Activated naive CD4-positive, alpha-beta T cell treated with anti-CD3 and anti-CD28 coated beads, Interleukin-2, amount 50 U/mL, for 16 hours (primary cell): ENCODE results near the gene ST6GAL1.
"Not testable (repeated sequence)": the region's sequence is repeated elsewhere in the genome, so short reads cannot be mapped to it uniquely, and the experiment has no call there.

ENCODE experiments used
- DNase-seq: peaks from one replicate; pipeline ENCODE4 v3.0.0-alpha.2; 2020

Gene ST6GAL1

DNA sequence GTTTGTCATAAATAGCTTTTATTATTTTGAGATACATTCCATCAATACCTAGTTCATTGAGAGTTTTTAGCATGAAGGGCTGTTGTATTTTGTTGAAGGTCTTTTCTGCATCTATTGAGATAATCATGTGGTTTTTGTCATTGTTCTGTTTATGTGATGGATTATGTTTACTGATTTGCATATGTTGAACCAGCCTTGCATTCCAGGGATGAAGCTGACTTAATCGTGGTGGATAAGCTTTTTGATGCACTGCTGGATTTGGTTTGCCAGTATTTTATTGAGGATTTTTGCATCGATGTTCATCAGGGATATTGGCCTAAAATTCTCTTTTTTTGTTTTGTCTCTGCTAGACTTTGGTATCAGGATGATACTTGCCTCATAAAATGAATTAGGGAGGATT is 124.1 kb downstream of the ST6GAL1 start:
- not testable (repeated sequence) for DNase-seq

DNA sequence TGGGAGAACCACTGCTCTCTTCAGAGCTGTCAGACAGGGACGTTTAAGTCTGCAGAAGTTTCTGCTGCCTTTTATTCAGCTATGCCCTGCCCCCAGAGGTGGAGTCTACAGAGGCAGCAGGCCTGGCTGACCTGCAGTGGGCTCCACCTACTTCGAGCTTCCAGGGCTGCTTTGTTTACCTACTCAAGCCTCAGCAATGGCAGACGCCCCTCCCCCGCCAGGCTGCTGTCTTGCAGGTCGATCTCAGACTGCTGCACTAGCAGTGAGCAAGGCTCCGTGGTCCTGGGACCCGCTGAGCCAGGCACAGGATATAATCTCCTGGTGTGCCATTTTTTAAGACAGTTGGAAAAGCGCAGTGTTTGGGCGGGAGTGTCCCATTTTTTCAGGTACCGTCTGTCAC is 127.5 kb downstream of the ST6GAL1 start:
- not testable (repeated sequence) for DNase-seq

GRCh38 chr3:187061748-187062147 is 131.4 kb downstream of the ST6GAL1 start:
- DNase-seq: no peak

DNA sequence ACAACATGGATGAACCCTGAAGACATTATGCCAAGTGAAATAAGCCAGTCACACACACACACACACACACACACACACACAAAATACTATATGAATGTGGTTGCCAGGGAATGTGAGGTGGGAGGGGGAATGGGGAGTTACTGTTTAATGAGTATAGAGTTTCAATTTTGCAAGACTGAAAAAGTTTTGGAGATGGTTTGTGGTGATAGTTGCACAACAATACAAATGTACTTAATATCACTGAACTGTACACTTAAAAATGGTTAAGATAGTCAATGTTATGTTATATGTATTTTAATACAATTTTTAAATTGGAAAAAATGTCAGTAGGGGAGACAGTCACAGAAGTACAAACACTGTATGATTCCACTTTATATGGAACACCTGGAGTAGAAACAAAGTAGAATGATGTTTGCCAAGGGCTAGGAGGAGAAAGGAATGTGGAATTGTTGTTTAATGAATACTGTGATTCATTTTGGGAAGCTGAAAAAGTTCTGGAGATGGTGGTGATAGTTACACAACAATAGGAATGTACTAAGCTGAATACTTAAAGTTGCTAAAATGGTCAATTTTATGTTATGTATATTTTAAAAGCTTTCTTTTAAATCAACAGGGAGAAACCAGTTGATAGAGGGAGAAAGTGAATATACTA is 132.3 kb downstream of the ST6GAL1 start:
- DNase-seq: no peak

- no peak for DNase-seq
Measured at GRCh38 chr3:187063286-187064121, 133.2 kb downstream of the ST6GAL1 start.

DNA sequence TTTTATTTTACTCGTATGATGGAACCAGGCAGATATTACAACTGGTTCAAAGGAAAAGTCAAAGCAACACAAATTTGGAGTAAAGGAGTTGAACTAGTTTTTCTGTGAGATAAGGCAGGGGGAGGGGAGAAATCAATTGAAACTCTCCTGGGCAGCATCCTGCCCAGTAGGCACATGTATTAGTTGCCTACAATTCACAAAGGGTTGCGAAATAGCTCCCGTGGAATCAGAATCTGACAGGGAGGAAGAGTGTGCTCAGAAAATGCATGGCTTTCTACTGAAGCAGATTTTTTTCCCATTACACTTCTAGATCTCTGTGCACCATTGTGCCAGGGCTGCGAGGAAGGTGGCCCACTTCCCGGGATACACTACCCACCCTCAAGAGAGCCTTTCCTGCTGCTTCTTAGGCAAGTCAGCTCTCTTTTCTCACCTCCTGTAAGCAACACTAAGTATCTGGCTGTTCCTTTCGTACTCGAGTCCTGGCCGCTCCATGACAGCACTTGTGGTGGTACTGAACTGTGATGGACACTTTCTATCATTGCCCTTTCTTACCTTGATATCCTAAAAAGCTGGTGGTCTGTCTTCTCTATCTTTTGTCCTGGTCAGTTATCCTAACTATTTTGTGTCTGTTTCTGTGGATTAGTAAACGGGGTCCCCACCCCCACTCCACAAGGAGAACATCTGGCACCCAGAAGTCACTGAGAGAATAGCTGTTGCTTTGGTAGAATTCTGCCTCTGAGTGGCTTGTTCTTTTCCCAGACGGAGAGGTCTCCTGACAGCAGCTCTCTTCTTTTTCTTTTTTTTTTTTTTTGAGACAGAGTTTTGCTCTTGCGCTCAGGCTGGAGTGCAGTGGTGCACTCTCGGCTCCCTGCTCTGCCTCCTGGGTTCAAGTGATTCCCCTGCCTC is 134.1 kb downstream of the ST6GAL1 start:
- no peak for DNase-seq

- peak; percentile 50 for DNase-seq
Measured at GRCh38 chr3:187066228-187066995, 136.1 kb downstream of the ST6GAL1 start.

DNA sequence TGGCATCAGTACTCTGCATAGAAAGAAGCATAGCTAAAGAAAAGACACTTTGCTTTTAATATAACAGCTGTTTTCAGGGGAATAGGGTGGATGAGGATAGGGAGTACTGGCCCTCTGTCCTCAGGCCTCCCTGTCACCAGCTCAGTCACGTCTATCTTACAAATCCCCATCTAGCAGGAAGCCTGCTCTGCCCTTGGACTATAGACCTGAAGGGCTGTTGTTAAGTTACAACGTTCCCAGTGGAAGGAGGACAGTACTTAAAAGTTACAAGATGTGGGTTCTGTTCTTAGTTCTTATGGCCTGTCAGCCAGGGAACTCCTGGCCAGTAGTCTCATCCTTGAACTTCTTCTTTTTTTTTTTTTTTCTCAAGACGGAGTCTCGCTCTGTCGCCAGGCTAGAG is 138.5 kb downstream of the ST6GAL1 start:
- no peak for DNase-seq

DNA sequence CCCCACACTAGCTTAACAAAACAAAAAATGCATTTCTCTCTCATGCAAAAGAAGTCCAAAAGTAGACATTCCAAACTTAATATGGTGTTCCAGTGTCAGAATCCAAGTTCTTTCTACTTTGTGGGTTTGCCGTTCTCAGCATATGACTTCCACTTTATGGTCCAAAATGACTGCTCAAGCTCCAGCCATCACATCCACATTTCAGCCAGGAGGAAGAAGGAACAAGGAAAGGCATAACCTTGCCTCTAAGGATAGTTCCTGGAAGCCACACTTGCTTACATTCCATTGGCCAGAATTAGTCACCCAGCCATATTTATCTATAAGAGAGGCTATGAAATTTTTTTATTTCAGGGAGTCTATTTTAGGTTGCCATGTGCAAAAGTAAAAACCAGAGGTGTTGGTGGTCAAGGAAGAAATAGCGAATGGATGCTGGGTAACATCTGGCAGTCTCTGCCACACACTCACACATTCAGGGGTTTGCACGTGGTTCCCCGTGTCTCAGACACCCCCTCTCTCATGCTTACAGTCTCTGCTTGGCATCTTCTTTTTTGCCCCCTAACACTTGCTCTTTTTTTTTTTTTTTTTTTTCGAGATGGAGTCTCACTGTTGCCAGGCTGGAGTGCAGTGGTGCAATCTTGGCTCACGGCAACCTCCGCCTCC is 139.7 kb downstream of the ST6GAL1 start:
- DNase-seq: no peak

DNA sequence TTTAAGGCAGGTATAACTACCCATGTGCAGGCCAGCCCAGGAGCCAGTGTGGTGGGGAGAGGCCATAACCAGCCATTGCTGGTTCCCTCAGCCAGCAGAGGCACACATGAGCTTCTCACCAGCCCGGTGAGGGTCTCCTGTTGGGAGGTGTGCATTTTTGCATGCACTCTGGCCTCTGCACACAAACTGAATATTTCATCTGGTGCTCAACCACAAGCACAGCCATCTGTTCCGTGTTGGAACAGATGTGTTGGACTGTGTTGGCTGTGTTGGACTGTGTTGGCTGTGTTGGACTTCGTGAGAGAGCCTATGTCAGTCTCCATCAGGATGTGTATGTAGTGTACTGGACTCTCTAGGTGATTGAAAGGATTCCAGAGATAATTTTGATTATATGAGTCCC is 141.8 kb downstream of the ST6GAL1 start:
- DNase-seq: no peak

DNA sequence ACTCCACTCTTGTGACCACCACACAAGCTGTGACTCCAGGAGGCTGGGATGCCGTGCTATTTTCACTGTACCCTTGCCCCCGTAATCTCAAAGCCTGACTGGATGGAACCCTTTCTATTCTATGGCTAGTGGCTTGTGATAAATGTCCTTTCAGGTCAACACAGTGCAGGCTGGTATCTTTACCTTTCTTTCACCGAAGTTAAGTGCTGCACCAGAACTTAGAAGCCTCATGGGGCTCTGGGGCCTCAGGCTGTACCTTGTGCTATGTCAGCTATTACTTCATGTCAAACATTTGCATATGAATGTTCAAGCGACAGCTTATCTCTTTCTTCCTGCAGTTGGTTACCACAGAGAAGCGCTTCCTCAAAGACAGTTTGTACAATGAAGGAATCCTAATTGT is 142.2 kb downstream of the ST6GAL1 start:
- DNase-seq: no peak

GRCh38 chr3:187073581-187074098 is 143.3 kb downstream of the ST6GAL1 start:
- no peak for DNase-seq

DNA sequence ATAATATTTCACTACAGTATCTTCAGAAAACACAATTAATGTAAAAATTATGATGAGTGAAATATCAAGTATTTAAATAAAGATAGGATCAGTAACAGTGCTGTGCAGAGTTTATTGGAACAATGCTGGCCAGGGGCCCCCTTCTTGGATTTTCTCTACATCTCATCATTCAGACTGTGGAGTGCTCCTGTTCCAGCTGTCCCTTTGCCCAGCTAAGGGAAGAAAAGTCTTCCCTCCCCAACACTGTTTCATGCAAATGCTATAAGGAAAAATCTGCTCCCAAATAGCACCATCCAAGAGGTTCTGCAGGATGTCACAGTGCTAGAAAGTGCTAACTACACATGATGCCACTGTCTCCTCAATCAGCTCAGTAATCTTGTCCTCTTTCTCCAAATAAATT is 144.5 kb downstream of the ST6GAL1 start:
- no peak for DNase-seq

DNA sequence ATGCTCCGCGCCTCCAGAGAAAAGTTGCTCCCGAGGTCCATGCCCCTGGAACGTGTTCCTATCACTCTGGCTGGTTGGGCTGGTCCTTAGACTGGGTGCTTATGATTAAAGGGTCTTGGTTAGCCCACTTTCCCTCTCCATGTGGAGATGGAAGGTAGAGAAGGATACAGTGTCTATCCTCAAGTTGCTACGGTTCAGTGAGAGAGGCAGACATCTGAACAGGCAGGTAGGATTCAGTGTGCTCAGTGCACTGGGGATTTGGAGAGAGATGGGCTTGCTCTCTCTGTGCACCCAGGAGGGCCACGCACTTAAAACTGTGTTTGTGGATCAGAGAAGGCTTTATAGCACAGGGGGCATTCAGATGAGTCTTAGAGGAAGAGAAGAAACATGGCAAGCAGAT is 146.0 kb downstream of the ST6GAL1 start:
- DNase-seq: no peak

DNA sequence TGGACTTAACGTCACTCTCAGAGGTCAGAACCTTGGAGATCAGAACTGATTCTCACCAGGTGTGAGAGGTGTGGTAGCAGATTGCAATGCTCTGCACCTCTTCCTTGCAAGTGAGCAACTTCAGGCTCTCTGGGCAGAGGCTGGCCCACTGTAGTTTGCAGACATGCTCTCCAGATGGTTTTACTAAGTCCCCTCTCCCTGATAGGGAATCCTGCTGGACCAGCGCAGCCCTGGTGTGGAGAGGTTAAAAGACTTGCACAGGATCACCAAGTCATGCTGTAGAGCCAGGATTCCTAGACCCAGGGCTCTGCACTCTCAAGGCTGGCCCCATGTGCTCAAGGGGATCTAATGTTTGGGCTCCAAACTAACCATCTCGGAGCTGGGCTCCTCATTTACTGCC is 146.8 kb downstream of the ST6GAL1 start:
- no peak for DNase-seq

DNA sequence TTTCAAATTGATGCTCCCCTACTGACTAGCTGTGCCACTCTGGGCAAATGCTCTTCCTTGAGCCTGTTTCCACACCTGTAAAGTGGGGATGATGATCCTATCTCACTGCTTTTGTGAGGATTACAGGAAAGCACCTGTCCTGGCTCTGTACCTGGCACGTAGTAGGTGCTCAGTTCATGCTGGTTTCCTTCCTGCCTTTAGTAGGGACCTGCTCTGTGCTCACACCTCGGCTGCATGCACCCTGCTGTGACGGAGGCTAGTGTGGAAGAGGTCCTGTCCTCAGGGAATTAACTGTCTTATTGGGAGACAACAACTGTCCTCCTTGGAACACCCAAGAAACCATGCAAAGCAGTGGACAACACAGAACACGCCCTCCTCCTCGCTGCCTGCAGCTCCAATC is 147.2 kb downstream of the ST6GAL1 start:
- no peak for DNase-seq

DNA sequence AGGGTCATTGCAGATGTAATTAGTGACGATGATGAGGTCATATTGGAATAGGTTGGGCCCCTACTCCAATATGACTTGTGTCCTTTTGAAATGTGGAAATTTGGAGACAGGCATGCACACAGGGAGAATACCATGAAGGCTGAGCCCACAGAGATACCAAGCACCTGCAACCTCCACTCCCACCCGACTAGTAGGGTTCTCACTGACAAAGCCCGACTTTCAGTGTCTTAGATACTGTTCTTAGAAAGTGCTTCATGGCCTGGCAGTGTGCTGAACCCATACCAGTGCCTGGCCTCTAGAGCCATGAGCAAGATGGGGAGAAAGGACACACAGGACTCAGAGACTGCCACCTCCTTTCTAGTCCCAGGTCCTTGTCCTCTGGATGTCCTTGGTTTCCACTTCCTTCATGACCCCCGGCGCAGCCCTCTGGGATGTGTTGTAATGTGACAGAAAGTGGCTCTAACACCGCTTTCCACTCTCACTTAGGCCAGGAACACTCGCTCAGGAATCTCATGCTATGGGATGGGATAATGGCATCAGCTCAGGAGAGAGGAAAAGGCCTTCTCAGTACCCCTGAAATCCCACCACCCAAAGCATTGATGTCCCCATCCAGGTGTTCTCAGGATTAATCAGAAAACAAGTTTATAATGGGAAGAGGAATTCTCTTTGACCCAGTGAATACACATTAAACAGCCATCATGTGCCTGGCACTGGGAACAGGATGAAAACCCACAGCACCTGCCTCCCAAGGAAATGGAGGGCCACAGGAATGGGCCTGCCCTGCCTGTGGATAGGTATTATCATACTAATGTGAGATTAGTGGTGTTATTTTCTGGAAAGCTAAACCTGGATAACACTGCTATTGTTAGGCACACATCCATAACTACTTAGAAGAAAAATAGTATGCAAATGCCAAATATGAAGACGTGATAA is 149.0 kb downstream of the ST6GAL1 start:
- no peak for DNase-seq

DNA sequence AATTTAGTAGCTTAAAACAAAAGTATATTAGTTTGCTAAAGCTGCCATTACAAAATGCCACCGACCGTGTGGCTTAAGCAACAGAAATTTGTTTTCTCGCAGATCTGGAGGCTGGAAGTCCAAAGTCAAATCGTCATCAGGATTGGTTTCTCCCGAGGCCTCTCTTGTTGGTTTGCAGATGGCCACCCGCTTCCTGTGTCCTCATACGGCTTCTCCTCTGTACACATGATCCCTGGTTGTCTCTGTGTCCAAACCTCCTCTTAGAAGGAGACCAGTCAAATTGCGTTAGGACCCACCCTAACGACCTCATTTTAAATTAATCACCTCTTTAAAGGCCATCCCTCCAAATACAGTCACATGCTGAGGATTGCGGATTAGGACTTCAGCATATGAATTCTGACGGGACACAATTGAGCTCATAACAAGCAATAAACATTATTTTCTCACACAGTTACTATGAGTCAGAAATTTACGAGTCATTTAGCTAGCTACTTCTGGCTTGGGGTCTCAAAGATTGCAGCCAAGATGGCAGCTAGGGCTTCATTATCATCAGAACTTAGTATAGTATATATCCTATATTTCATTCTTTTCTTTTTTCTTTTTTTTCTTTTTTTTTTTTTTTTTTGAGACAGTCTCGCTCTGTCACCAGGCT is 150.6 kb downstream of the ST6GAL1 start:
- DNase-seq: no peak

DNA sequence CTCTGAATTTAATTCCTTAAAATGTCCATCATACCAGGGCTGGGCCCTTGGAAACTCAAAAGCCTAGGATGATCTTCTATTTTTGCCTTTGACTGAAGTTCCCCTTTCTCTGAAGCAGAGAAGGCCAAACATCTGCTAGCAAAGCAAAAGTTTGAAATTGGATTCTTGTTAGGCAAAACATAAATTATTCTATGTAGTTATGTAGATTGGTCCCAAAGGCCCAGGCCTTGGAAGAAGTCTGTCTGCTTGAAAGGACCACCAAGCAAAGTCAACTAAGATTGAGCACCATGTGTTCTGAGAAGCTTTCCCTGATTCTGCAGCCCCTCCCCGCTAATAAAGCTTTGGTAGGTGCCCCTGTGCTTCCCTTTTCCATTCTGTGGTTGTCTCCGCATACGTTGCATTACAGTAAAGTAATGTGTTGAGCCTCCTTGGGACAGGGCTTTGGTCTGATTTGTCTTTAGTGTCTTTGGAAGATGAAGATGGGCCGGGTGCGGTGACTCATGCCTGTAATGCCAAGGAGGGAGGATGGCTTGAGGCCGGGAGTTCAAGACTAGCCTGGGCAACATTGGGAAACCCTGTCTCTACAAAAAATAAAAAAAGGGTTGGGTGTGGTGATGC is 152.5 kb downstream of the ST6GAL1 start:
- no peak for DNase-seq

GRCh38 chr3:187084126-187084525 is 153.8 kb downstream of the ST6GAL1 start:
- no peak for DNase-seq
